Adipocyte (in vitro differentiated cells): ENCODE data around the gene ATXN1.
A peak's percentile ranks its signal among the peaks of the same experiment; 100 is the strongest.

Experiments
- DNase-seq: peaks from one replicate; pipeline ENCODE4 v3.0.0-alpha.2; 2015; ENCODE audit warnings: low read depth
- H3K27me3 ChIP-seq: replicated peaks from 2 replicates; pipeline ENCODE4 v1.7.0; 2013; ENCODE audit warnings: mild to moderate bottlenecking, low read length, moderate library complexity; ENCODE audit not compliant: control insufficient read depth, insufficient read depth
- H3K36me3 ChIP-seq: 2 replicates; pipeline ENCODE4 v1.7.0; 2013; ENCODE audit warnings: low read length, mild to moderate bottlenecking, moderate library complexity; ENCODE audit not compliant: control insufficient read depth, insufficient read depth, severe bottlenecking
- H3K4me1 ChIP-seq: 2 replicates; pipeline ENCODE4 v1.7.0; 2013; ENCODE audit warnings: mild to moderate bottlenecking, low read length, moderate library complexity; ENCODE audit not compliant: control insufficient read depth, insufficient read depth
- H3K4me3 ChIP-seq: 2 replicates; pipeline ENCODE4 v1.7.0; 2013; ENCODE audit warnings: mild to moderate bottlenecking, low read length, moderate library complexity
- H3K9ac ChIP-seq: 2 replicates; pipeline ENCODE4 v1.7.0; 2013; ENCODE audit warnings: mild to moderate bottlenecking, low read length, moderate library complexity
- H3K9me3 ChIP-seq: 2 replicates; pipeline ENCODE4 v1.7.0; 2013; ENCODE audit warnings: mild to moderate bottlenecking, low read length, moderate library complexity; ENCODE audit not compliant: control insufficient read depth

The ATXN1 gene

DNA sequence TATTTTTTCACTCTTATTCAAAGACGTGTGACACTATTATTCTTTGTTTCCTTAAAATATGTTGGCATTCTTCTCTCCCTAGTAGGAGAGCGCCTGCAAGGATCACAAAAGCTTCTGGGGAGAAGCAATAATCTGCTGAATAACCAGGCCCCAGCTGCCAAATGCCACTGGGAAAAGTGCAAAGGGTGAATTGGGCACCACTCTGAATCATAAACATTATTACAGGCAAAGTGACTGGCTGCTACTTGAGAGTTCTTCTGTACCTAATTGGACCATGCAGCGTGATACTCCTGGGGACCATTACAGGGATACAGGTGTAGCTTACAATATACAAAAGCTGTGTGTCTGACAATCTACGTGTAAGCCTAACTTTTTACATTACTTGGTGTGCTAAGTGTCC lies 152.8 kb downstream of the ATXN1 start:
- H3K9me3 ChIP-seq: no peaks in the 10 kb centered on the region
- peaks cover 2% of the 10 kb centered on the region for H3K36me3 ChIP-seq
- H3K4me3 ChIP-seq: no peak overlapping the region
- no peaks in the 10 kb centered on the region for H3K4me1 ChIP-seq
- no peaks in the 10 kb centered on the region for H3K27me3 ChIP-seq
- no peak overlapping the region for H3K9ac ChIP-seq
- no peak for DNase-seq

DNA sequence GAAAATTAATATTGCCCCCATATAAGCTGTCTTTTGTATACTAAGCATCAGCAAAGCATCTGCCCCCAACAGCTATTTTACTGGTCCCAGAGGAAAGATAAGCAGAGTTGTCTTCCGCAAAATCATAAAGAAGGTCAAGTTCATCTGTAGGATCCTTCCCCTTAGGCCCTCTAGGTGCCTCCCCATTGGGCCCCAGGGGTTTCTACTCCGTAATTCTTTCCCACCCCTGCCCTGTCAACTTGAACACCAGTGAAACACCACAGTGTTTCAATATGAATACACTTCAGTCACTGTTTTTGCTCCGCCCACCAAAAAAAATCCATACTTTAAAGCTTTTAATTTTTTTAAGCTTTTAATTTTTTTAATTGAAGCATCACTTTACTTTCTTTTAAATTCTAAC lies 159.2 kb downstream of the ATXN1 start:
- H3K27me3 ChIP-seq: no peaks in the 10 kb centered on the region
- no peak overlapping the region for H3K9ac ChIP-seq
- no peaks in the 10 kb centered on the region for H3K4me1 ChIP-seq
- no peak for DNase-seq
- peaks cover 3% of the 10 kb centered on the region for H3K36me3 ChIP-seq
- no peaks in the 10 kb centered on the region for H3K9me3 ChIP-seq
- no peak overlapping the region for H3K4me3 ChIP-seq

DNA sequence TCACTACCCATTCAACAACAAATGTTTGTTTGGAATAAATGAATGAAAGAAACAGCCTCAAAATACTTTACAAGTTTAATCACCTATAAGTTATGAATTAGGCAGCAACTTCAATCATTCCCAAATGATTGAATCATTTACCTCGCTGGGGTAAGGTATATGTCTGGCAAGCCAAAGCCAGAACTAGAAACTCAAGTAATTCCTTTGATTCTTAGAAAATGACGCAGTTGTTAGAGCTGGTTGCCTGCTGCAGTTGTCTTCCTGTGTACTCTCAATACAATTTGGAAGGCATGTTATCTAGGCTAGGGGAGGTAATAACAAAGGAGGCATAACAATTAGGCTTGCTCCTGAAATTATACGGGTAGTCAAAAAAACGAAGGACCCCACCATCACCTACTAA lies 160.6 kb downstream of the ATXN1 start:
- Histone ChIP-seq H3K27me3 (no peaks in the 10 kb centered on the region), H3K36me3 (peaks cover 3% of the 10 kb centered on the region), H3K9me3 (no peaks in the 10 kb centered on the region), H3K4me1 (no peaks in the 10 kb centered on the region), H3K4me3 (no peak overlapping the region), H3K9ac (no peak overlapping the region)
- no peak for DNase-seq

GRCh38 chr6:16600026-16600425 lies 161.2 kb downstream of the ATXN1 start:
- H3K36me3 ChIP-seq: peaks cover 3% of the 10 kb centered on the region
- no peak for DNase-seq
- no peaks in the 10 kb centered on the region for H3K4me1 ChIP-seq
- no peak overlapping the region for H3K4me3 ChIP-seq
- no peaks in the 10 kb centered on the region for H3K27me3 ChIP-seq
- no peaks in the 10 kb centered on the region for H3K9me3 ChIP-seq
- H3K9ac ChIP-seq: no peak overlapping the region

DNA sequence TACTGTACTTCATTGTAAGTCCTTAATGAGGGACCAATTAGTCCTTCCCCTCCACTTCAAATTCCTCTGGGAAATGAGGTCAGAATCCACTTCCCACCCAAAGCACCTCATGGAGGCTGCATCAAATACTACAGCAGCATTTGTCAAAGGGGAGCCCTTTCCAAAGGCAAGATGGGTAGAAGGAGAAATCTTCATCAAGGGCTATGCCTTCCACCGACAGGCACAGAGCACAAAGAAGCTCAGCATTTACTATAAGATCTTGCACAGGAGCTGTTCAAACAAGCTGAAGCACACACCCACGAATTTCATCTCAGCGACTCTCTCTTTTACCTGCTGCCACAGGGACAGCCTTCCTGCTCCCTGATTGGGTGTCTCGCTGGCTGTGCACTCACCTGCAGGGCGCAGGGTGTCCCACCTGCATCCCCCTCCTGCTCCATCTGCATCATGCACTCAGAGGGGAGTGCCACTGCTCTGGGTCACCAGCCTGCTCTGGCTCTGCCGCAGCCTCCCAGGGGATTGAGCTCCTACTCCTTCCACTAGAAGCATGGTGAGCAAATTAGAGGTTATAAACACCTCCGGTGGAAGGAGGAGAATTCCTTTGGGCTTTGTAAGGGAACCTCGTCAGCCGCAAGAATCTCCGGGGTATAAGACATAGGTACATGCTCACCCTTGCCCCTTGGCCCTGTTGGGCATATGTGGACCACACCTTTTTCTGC lies 164.5 kb downstream of the ATXN1 start:
- DNase-seq: no peak
- Histone ChIP-seq H3K4me1 (no peaks in the 10 kb centered on the region), H3K27me3 (no peaks in the 10 kb centered on the region), H3K36me3 (no peaks in the 10 kb centered on the region), H3K9me3 (no peaks in the 10 kb centered on the region), H3K9ac (no peak overlapping the region), H3K4me3 (no peak overlapping the region)

- H3K4me1 ChIP-seq: no peaks in the 10 kb centered on the region
- H3K4me3 ChIP-seq: no peak overlapping the region
- no peak for DNase-seq
- H3K9me3 ChIP-seq: no peaks in the 10 kb centered on the region
- H3K9ac ChIP-seq: no peak overlapping the region
- H3K27me3 ChIP-seq: no peaks in the 10 kb centered on the region
- no peaks in the 10 kb centered on the region for H3K36me3 ChIP-seq
Measured at GRCh38 chr6:16595514-16596120, 165.6 kb downstream of the ATXN1 start.

DNA sequence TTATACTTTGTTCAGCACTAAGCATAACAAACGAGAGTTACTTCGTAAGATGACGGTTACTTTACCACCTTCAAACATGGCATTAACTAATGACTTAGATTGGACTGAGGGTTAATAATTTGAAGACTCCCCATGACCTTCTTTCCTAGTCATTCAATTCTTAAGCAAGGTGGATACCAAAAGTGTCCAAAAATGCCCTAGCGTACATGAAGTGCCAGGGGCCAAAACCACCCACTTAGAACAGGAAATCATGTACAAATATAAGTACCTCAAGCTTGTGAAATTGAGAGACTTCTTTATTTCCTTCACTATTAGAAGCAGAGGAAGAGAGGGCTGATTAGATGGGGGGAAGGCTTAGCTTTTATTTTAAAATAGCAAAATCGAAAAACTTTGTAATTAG lies 166.4 kb downstream of the ATXN1 start:
- no peaks in the 10 kb centered on the region for H3K27me3 ChIP-seq
- no peak overlapping the region for H3K4me3 ChIP-seq
- DNase-seq: no peak

GRCh38 chr6:16592223-16592911 lies 168.9 kb downstream of the ATXN1 start:
- H3K36me3 ChIP-seq: no peaks in the 10 kb centered on the region
- no peaks in the 10 kb centered on the region for H3K4me1 ChIP-seq
- no peaks in the 10 kb centered on the region for H3K9me3 ChIP-seq
- no peaks in the 10 kb centered on the region for H3K27me3 ChIP-seq
- DNase-seq: no peak
- no peak overlapping the region for H3K9ac ChIP-seq
- peak overlapping the region; percentile 36 for H3K4me3 ChIP-seq

More for the DNA sequence above, 166.4 kb downstream of the ATXN1 start:
- Histone ChIP-seq H3K36me3 (no peaks in the 10 kb centered on the region), H3K9ac (no peak overlapping the region), H3K4me1 (no peaks in the 10 kb centered on the region), H3K9me3 (no peaks in the 10 kb centered on the region)

DNA sequence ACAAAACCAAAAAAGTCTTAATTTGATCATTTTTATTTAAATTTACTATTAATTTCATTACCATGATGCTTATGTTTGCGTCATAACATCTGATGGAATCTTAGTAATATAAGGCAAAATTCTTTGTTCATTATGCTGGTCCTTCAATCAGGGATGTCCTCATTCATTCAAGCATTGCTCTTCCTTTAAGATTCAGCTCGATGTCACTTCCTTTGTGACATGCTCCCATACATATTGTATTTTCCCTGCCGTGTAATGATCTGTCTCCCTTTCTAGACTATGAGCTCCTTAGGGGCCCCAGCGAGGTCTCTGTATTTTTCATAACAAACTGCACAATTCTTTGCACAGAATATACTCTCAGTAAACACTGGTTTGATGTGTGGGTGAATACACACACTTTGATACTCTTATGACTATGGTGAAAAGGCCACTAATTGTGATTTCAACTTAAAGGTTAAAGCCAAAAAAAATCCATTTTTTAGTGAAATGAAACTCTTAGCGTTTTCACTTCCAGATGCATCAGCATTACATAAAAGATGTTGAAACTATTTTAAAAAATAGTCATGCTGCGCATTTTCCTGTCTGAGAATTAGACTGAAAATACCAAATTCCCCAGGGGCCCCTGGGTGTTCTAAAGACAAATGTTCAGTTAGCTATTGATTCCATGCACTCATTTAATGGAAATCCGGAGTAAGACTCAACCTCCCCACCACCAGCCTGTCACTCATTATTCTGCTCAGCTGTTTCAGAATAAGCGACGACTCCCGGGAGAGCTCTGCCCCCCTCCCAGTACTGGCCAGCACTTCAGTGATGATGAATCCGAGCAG lies 169.7 kb downstream of the ATXN1 start:
- DNase-seq: no peak
- Histone ChIP-seq H3K4me1 (no peaks in the 10 kb centered on the region), H3K27me3 (no peaks in the 10 kb centered on the region), H3K36me3 (no peaks in the 10 kb centered on the region), H3K9me3 (no peaks in the 10 kb centered on the region), H3K9ac (no peak overlapping the region), H3K4me3 (peak overlapping the region; percentile 36)

- Histone ChIP-seq H3K9ac (no peak overlapping the region), H3K9me3 (no peaks in the 10 kb centered on the region), H3K4me3 (peak overlapping the region; percentile 30), H3K27me3 (no peaks in the 10 kb centered on the region), H3K36me3 (no peaks in the 10 kb centered on the region), H3K4me1 (peaks cover 18% of the 10 kb centered on the region)
- DNase-seq: no peak
Measured at GRCh38 chr6:16585805-16586204, 175.5 kb downstream of the ATXN1 start.
